ENCODE data around the gene CD274.

DNA sequence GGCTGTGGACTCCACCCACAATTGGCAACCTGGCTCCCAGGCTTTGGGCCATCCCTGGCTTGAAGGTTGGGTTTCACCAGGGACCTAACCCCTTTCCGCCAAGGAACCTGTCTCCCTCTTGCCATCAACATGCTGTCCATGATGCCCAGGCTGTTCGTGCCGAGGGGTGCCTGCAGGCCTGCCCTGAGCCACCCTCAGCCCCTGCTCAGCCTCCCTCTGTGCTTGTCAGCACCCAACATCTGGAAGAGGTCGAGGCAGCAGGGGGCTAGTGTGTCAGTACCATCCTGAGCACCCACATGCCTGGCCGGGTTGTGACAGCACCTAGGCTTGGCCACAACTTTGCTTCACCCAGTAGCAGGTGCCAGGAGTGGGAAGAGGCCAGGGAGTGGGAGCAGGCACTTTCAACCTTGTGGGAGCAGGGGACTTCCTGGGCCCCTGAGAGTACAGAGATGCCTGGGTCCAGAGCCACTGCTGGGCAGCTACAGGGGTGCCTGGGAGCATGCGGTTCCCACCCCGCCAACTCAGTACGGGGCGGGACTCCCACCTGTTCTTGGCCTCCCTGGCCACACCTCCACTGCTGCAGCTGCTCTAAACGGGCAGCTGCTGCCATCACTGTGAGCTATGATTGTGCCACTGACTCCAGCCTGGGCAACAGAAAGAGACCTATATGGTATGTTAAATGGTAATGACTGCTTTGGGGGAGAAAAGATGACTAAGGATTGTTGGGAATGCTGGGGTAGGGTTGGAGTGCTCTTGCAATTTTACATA is 66.3 kb downstream of the CD274 start:
- no peak for TF ChIP-seq JUND (IDR thresholded peaks at IDR 0.05; ENCODE audit: low read length)
- no peak for TF ChIP-seq RAD21 (IDR thresholded peaks at IDR 0.05 in 1 of 2, conservative IDR thresholded peaks at IDR 0.05 in 1 of 2; ENCODE audit: low read depth in 2 of 2, low read length in 2 of 2)
- TF ChIP-seq RXRA (IDR thresholded peaks at IDR 0.05; ENCODE audit: insufficient read depth, low read depth, low read length) = no peak
- no peak for TF ChIP-seq POLR2AphosphoS5 (IDR thresholded peaks at IDR 0.05; ENCODE audit: low read depth, low read length)
- TF ChIP-seq, protein P1, sequence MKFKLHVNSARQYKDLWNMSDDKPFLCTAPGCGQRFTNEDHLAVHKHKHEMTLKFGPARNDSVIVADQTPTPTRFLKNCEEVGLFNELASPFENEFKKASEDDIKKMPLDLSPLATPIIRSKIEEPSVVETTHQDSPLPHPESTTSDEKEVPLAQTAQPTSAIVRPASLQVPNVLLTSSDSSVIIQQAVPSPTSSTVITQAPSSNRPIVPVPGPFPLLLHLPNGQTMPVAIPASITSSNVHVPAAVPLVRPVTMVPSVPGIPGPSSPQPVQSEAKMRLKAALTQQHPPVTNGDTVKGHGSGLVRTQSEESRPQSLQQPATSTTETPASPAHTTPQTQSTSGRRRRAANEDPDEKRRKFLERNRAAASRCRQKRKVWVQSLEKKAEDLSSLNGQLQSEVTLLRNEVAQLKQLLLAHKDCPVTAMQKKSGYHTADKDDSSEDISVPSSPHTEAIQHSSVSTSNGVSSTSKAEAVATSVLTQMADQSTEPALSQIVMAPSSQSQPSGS (IDR thresholded peaks at IDR 0.05; ENCODE audit: low read length) = no peak
